Measurements from ENCODE around the gene EML4. TPM values are rescaled to one million over a fixed set of nuclear protein-coding genes. Genes with fewer than 3 reads are reported as not detected.

EML4 gene
- total RNA-seq, 2 donors from 2014 or later: 32.8 to 59.9 TPM

- DNase-seq (ENCODE audit: low spot score) (no peak), ATAC-seq (ENCODE audit: insufficient number of reproducible peaks, low FRiP score, low read depth) (no peak)
- Histone ChIP-seq H3K27ac (no peak overlapping the region), H3K27me3 (replicated peaks; ENCODE audit: insufficient read depth) (no peaks in the 10 kb centered on the region), H3K9me3 (no peaks in the 10 kb centered on the region), H3K36me3 (no peaks in the 10 kb centered on the region), H3K4me3 (no peak overlapping the region), H3K4me1 (ENCODE audit: control insufficient read depth in 1 of 2, low read depth in 2 of 2) (peaks cover 0 to 21% of the 10 kb centered on the region in 2 donors)
- TF ChIP-seq, protein P1, sequence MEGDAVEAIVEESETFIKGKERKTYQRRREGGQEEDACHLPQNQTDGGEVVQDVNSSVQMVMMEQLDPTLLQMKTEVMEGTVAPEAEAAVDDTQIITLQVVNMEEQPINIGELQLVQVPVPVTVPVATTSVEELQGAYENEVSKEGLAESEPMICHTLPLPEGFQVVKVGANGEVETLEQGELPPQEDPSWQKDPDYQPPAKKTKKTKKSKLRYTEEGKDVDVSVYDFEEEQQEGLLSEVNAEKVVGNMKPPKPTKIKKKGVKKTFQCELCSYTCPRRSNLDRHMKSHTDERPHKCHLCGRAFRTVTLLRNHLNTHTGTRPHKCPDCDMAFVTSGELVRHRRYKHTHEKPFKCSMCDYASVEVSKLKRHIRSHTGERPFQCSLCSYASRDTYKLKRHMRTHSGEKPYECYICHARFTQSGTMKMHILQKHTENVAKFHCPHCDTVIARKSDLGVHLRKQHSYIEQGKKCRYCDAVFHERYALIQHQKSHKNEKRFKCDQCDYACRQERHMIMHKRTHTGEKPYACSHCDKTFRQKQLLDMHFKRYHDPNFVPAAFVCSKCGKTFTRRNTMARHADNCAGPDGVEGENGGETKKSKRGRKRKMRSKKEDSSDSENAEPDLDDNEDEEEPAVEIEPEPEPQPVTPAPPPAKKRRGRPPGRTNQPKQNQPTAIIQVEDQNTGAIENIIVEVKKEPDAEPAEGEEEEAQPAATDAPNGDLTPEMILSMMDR (IDR thresholded peaks at IDR 0.05): no peak
These were observed 15.1 kb upstream of the EML4 start for GRCh38 chr2:42153944-42154581.

GRCh38 chr2:42156721-42157120 lies 12.4 kb upstream of the EML4 start:
- H3K27me3 ChIP-seq (replicated peaks; ENCODE audit: insufficient read depth): no peaks in the 10 kb centered on the region
- H3K4me3 ChIP-seq: no peak overlapping the region
- TF ChIP-seq, protein P1 (IDR thresholded peaks at IDR 0.05): no peak
- H3K27ac ChIP-seq: no peak overlapping the region
- no peaks in the 10 kb centered on the region for H3K36me3 ChIP-seq
- no peaks in the 10 kb centered on the region for H3K9me3 ChIP-seq
- ATAC-seq (ENCODE audit: insufficient number of reproducible peaks, low FRiP score, low read depth): no peak
- H3K4me1 ChIP-seq (ENCODE audit: control insufficient read depth in 1 of 2, low read depth in 2 of 2): no peaks in the 10 kb centered on the region
- DNase-seq (ENCODE audit: low spot score): no peak

GRCh38 chr2:42161444-42161843 lies 7.7 kb upstream of the EML4 start:
- no peak overlapping the region for H3K27ac ChIP-seq
- H3K4me3 ChIP-seq: no peak overlapping the region
- no peaks in the 10 kb centered on the region for H3K36me3 ChIP-seq
- no peaks in the 10 kb centered on the region for H3K9me3 ChIP-seq
- ATAC-seq (ENCODE audit: insufficient number of reproducible peaks, low FRiP score, low read depth) (no peak), DNase-seq (ENCODE audit: low spot score) (no peak)
- no peaks in the 10 kb centered on the region for H3K4me1 ChIP-seq (ENCODE audit: control insufficient read depth in 1 of 2, low read depth in 2 of 2)
- H3K27me3 ChIP-seq (replicated peaks; ENCODE audit: insufficient read depth): no peaks in the 10 kb centered on the region
- TF ChIP-seq, protein P1 (IDR thresholded peaks at IDR 0.05): no peak

DNA sequence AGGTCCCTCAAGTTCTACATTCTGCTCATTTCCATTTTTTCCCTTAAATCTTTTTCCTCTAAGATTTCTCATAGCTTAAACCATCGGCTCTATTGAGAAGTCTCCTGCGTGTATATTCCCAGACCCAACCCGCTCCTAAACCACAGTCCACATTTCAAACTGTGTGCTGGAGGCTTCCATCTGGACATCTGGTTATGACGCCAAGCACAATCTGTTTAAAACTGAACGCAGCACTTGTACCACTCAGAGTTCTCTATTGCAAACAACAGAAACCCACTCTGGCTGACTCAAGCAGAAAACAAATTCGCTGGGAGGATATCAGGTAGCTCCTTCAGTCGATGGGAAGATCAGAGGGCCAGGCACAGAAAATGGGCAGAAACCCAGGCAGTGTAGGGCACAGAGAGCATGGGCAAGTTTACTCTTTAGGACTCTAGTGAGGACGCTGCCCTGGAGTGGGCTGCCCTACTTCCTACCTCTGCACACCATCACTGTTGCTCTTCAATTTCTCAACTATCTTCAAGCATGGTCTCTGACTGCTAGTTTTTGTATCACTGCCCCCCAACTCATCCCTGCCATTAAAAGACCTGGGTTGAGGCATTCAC lies 5.6 kb upstream of the EML4 start:
- no peaks in the 10 kb centered on the region for H3K36me3 ChIP-seq
- no peaks in the 10 kb centered on the region for H3K27me3 ChIP-seq (replicated peaks; ENCODE audit: insufficient read depth)
- H3K9me3 ChIP-seq: no peaks in the 10 kb centered on the region
- ATAC-seq (ENCODE audit: insufficient number of reproducible peaks, low FRiP score, low read depth): no peak
- TF ChIP-seq, protein P1 (IDR thresholded peaks at IDR 0.05): no peak
- no peak overlapping the region for H3K27ac ChIP-seq
- DNase-seq (ENCODE audit: low spot score): no peak
- no peak overlapping the region for H3K4me3 ChIP-seq
- peaks cover 0 to 8% of the 10 kb centered on the region in 2 donors for H3K4me1 ChIP-seq (ENCODE audit: control insufficient read depth in 1 of 2, low read depth in 2 of 2)

- Histone ChIP-seq H3K9me3 (no peaks in the 10 kb centered on the region), H3K27ac (no peak overlapping the region), H3K4me1 (ENCODE audit: control insufficient read depth in 1 of 2, low read depth in 2 of 2) (peaks cover 0 to 12% of the 10 kb centered on the region in 2 donors), H3K4me3 (no peak overlapping the region), H3K36me3 (no peaks in the 10 kb centered on the region), H3K27me3 (replicated peaks; ENCODE audit: insufficient read depth) (no peaks in the 10 kb centered on the region)
- TF ChIP-seq, protein P1 (IDR thresholded peaks at IDR 0.05): no peak
- ATAC-seq (ENCODE audit: insufficient number of reproducible peaks, low FRiP score, low read depth) (no peak), DNase-seq (ENCODE audit: low spot score) (no peak)
These were observed 5.1 kb upstream of the EML4 start for GRCh38 chr2:42164046-42164445.
